ENCODE results near the gene RAB14. TPM values are rescaled to one million over a fixed set of nuclear protein-coding genes. Genes with fewer than 3 reads are reported as not detected.

Gene RAB14
- total and polyA plus RNA-seq, 10 of the 15 experiments (the other 5 are each of a cell fraction or from before 2014, with no cell fraction given): 16.7 to 59.9 (median 25.4) TPM

DNA sequence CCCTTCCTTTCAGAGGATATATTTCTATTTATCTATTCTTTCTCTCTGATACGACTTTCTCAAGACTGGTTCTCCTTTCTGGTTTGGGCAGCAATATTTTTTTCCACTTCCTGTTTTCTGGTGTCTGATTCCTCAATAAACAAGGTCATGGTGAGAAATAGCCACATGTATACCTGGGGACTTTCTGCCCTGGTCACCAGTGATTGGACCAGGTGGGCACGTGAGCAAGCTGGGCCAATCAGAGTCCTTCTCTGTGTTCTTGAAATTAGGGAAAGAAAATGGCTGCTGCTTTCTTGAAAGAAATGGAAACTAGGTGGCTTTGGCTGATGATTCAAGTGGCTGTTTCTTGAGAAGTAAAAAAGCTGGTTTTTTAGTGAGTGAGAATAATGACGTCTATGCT lies 47.9 kb upstream of the RAB14 start:
- TF ChIP-seq RAD51 (IDR thresholded peaks at IDR 0.05): peak; percentile 87
- TF ChIP-seq, protein P1, sequence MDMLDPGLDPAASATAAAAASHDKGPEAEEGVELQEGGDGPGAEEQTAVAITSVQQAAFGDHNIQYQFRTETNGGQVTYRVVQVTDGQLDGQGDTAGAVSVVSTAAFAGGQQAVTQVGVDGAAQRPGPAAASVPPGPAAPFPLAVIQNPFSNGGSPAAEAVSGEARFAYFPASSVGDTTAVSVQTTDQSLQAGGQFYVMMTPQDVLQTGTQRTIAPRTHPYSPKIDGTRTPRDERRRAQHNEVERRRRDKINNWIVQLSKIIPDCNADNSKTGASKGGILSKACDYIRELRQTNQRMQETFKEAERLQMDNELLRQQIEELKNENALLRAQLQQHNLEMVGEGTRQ (IDR thresholded peaks at IDR 0.05; ENCODE audit: borderline replicate concordance, low read depth, low read length): peak; percentile 74
- TF ChIP-seq YY1 (IDR thresholded peaks at IDR 0.05; ENCODE audit: low read depth, low read length): peak; percentile 86
- TF ChIP-seq RUNX3 (IDR thresholded peaks at IDR 0.05; ENCODE audit: low read length): peak; percentile 35; the same call in 1 of the 2 replicates
- TF ChIP-seq SPI1 (IDR thresholded peaks at IDR 0.05; ENCODE audit: borderline replicate concordance, insufficient read depth, low read depth, low read length): peak; percentile 96
- TF ChIP-seq NFYB (IDR thresholded peaks at IDR 0.05; ENCODE audit: insufficient read depth, low read depth, low read length): peak; percentile 82
- TF ChIP-seq TAF1 (IDR thresholded peaks at IDR 0.05; ENCODE audit: borderline replicate concordance, low read depth, low read length): no peak
- no peak for TF ChIP-seq IRF4 (IDR thresholded peaks at IDR 0.05; ENCODE audit: low read depth, low read length)
- TF ChIP-seq, protein P2, sequence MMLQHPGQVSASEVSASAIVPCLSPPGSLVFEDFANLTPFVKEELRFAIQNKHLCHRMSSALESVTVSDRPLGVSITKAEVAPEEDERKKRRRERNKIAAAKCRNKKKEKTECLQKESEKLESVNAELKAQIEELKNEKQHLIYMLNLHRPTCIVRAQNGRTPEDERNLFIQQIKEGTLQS (IDR thresholded peaks at IDR 0.05; ENCODE audit: borderline replicate concordance, extremely low read depth, low read depth, low read length): peak; percentile 61; the same call in 1 of the 2 replicates
- TF ChIP-seq, protein P3, sequence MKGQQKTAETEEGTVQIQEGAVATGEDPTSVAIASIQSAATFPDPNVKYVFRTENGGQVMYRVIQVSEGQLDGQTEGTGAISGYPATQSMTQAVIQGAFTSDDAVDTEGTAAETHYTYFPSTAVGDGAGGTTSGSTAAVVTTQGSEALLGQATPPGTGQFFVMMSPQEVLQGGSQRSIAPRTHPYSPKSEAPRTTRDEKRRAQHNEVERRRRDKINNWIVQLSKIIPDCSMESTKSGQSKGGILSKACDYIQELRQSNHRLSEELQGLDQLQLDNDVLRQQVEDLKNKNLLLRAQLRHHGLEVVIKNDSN (IDR thresholded peaks at IDR 0.05; ENCODE audit: borderline replicate concordance, extremely low read length, insufficient read depth, low read depth, low read length): peak; percentile 71
- peak; percentile 17 for TF ChIP-seq FOS (IDR thresholded peaks at IDR 0.05; ENCODE audit: borderline replicate concordance, extremely low read depth, insufficient read length)
- no peak for TF ChIP-seq SRF (IDR thresholded peaks at IDR 0.05; ENCODE audit: low read depth in 2 of 2, low read length in 2 of 2)
- TF ChIP-seq PAX8 (IDR thresholded peaks at IDR 0.05): no peak
- TF ChIP-seq, protein P4, sequence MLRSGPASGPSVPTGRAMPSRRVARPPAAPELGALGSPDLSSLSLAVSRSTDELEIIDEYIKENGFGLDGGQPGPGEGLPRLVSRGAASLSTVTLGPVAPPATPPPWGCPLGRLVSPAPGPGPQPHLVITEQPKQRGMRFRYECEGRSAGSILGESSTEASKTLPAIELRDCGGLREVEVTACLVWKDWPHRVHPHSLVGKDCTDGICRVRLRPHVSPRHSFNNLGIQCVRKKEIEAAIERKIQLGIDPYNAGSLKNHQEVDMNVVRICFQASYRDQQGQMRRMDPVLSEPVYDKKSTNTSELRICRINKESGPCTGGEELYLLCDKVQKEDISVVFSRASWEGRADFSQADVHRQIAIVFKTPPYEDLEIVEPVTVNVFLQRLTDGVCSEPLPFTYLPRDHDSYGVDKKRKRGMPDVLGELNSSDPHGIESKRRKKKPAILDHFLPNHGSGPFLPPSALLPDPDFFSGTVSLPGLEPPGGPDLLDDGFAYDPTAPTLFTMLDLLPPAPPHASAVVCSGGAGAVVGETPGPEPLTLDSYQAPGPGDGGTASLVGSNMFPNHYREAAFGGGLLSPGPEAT (IDR thresholded peaks at IDR 0.05; ENCODE audit: low read depth): 0 out of 2 replicates have a peak, but pooled peaks have one; percentile 28
- Histone ChIP-seq H2AFZ (ENCODE audit: control insufficient read depth, low read depth, low read length) (peak overlapping the region; percentile 48), H3K4me2 (ENCODE audit: control insufficient read depth, insufficient read depth) (no peak overlapping the region), H3K4me3 (no peak overlapping the region), H3K36me3 (ENCODE audit: control insufficient read depth in 2 of 2, insufficient read depth in 2 of 2, low read length in 1 of 2) (no peaks in the 10 kb centered on the region), H3K4me1 (ENCODE audit: control insufficient read depth, insufficient read depth, low read length) (peaks cover 9% of the 10 kb centered on the region), H3K79me2 (ENCODE audit: control insufficient read depth, insufficient read depth, low read length) (no peaks in the 10 kb centered on the region), H3K9ac (ENCODE audit: control insufficient read depth, insufficient read depth, low read length) (no peak overlapping the region), H3K27me3 (replicated peaks in 1 of 2; ENCODE audit: control insufficient read depth in 2 of 2, insufficient read depth in 2 of 2, low read length in 1 of 2) (no peaks in the 10 kb centered on the region), H4K20me1 (ENCODE audit: control insufficient read depth, insufficient read depth) (no peaks in the 10 kb centered on the region), H3K9me3 (replicated peaks; ENCODE audit: control insufficient read depth, insufficient read depth, low read length) (no peaks in the 10 kb centered on the region; the same call in 2 of the 3 replicates), H3K27ac (ENCODE audit: control insufficient read depth, insufficient read depth) (0 out of 2 replicates have a peak overlapping the region, but pooled peaks have one; percentile 7)
- RAD21 ChIA-PET (ENCODE audit: unreplicated experiment): no interaction called here
- ATAC-seq (peak; percentile 99), DNase-seq (ENCODE audit: low read depth, low spot score) (peak; percentile 40), FAIRE-seq (no peak)
- BruUV-seq (replicated peaks): no TSS peak
- intact Hi-C loops (cut with micrococcal nuclease; ENCODE audit: unreplicated experiment) (no loop called here), in situ Hi-C loops (cut with MboI) (no loop called here)
- CTCF ChIA-PET: interaction anchor here (1.4 to 1.9 kb wide), 2 partner anchors 10 to 29 kb away, joined by 3 to 6 read pairs; no protein-coding TSS in a partner anchor
- 64% methylated on average over 3 of the region's 3 CpGs for WGBS (ENCODE audit: insufficient coverage, insufficient replicate concordance, low lambda C conversion rate, missing lambda C conversion rate)
- SMC1A ChIA-PET (ENCODE audit: uncharacterized antibody, unreplicated experiment): interaction anchor here (0.8 to 1.7 kb wide), 2 partner anchors 9 to 10 kb away, joined by 3 to 4 read pairs; no protein-coding TSS in a partner anchor
- POLR2A ChIA-PET: interaction anchor here (0.7 kb wide), 1 partner anchor 26 kb away, joined by 6 read pairs; no protein-coding TSS in a partner anchor
